ENCODE data around the gene RELN.
"Not testable (repeated sequence)": the region's sequence is repeated elsewhere in the genome, so short reads cannot be mapped to it uniquely, and the experiment has no call there.

The RELN gene

GRCh38 chr7:103940382-103941268, 48.8 kb downstream of the RELN start:
- DNase-seq = no peak

GRCh38 chr7:103937680-103938079, 51.8 kb downstream of the RELN start:
- DNase-seq = no peak

GRCh38 chr7:103936558-103936957, 52.9 kb downstream of the RELN start:
- DNase-seq = no peak

GRCh38 chr7:103934508-103934907, 55.0 kb downstream of the RELN start:
- no peak for DNase-seq

GRCh38 chr7:103932389-103932788, 57.1 kb downstream of the RELN start:
- no peak for DNase-seq

- DNase-seq = no peak
These were observed 59.6 kb downstream of the RELN start for GRCh38 chr7:103929901-103930311.

GRCh38 chr7:103928581-103928980, 60.9 kb downstream of the RELN start:
- DNase-seq = no peak

GRCh38 chr7:103924184-103924583, 65.3 kb downstream of the RELN start:
- DNase-seq = no peak

- no peak for DNase-seq
These were observed 67.1 kb downstream of the RELN start for GRCh38 chr7:103922407-103922806.

- DNase-seq = no peak
These were observed 67.8 kb downstream of the RELN start for GRCh38 chr7:103921692-103922091.

GRCh38 chr7:103919272-103919868, 70.1 kb downstream of the RELN start:
- DNase-seq = no peak

GRCh38 chr7:103918631-103919271, 70.7 kb downstream of the RELN start:
- no peak for DNase-seq

GRCh38 chr7:103915680-103916357, 73.6 kb downstream of the RELN start:
- DNase-seq = no peak

- no peak for DNase-seq
These were observed 75.1 kb downstream of the RELN start for GRCh38 chr7:103914147-103914899.

- no peak for DNase-seq
These were observed 76.4 kb downstream of the RELN start for GRCh38 chr7:103912891-103913605.

GRCh38 chr7:103911015-103911414, 78.4 kb downstream of the RELN start:
- DNase-seq = not testable (repeated sequence)

GRCh38 chr7:103905997-103906396, 83.5 kb downstream of the RELN start:
- DNase-seq = no peak

- DNase-seq = no peak
These were observed 86.5 kb downstream of the RELN start for GRCh38 chr7:103902917-103903316.

GRCh38 chr7:103896826-103897225, 92.6 kb downstream of the RELN start:
- not testable (repeated sequence) for DNase-seq

GRCh38 chr7:103894656-103895596, 94.5 kb downstream of the RELN start:
- no peak for DNase-seq

GRCh38 chr7:103893350-103893749, 96.1 kb downstream of the RELN start:
- DNase-seq = no peak

All from GOT3 (cell line).